Fibroblast of villous mesenchyme (primary cell): ENCODE measurements around the gene ZDHHC24. TPM values are rescaled to one million over a fixed set of nuclear protein-coding genes. Genes with fewer than 3 reads are reported as not detected.
"Not testable (repeated sequence)": the region's sequence is repeated elsewhere in the genome, so short reads cannot be mapped to it uniquely, and the experiment has no call there.

Experiments
- DNase-seq: peaks from one replicate; pipeline ENCODE4 v3.0.0-alpha.2; 2010; ENCODE audit warnings: low read depth
- H3K4me3 ChIP-seq: 2 replicates; pipeline ENCODE4 v1.5.1; 2011; ENCODE audit warnings: low read depth, mild to moderate bottlenecking, low read length
- CTCF ChIP-seq: IDR thresholded peaks from 2 replicates; pipeline ENCODE4 v1.5.1; 2012; ENCODE audit warnings: low read depth, mild to moderate bottlenecking, low read length; ENCODE audit not compliant: insufficient read depth
- total RNA-seq: library from RNA; depleted of rRNA; stranded (reverse); fragments of >200 nt; gene quantifications from 2 replicates; pipeline ENCODE4 v1.2.3, GENCODE V29; 2012

ZDHHC24 gene
- total RNA-seq, 1 donor: 9.5 TPM

GRCh38 chr11:66589996-66590675, 44.3 kb upstream of the ZDHHC24 start:
- no peak for DNase-seq
- no peak overlapping the region for H3K4me3 ChIP-seq
- no peak for TF ChIP-seq CTCF

GRCh38 chr11:66589315-66589714, 43.5 kb upstream of the ZDHHC24 start:
- not testable (repeated sequence) for DNase-seq, H3K4me3 ChIP-seq

GRCh38 chr11:66586136-66586535, 40.3 kb upstream of the ZDHHC24 start:
- TF ChIP-seq CTCF: no peak
- H3K4me3 ChIP-seq: no peak overlapping the region
- no peak for DNase-seq

GRCh38 chr11:66585447-66585846, 39.6 kb upstream of the ZDHHC24 start:
- not testable (repeated sequence) for H3K4me3 ChIP-seq, DNase-seq

GRCh38 chr11:66582565-66583147, 36.8 kb upstream of the ZDHHC24 start:
- not testable (repeated sequence) for DNase-seq, H3K4me3 ChIP-seq

GRCh38 chr11:66581261-66581660, 35.4 kb upstream of the ZDHHC24 start:
- no peak overlapping the region for H3K4me3 ChIP-seq
- no peak for DNase-seq
- TF ChIP-seq CTCF: no peak

- peak; percentile 47 for DNase-seq
- H3K4me3 ChIP-seq: no peak overlapping the region
- no peak for TF ChIP-seq CTCF
These were observed 35.0 kb upstream of the ZDHHC24 start for GRCh38 chr11:66580803-66581202.

GRCh38 chr11:66579017-66579606, 33.3 kb upstream of the ZDHHC24 start:
- DNase-seq: peak; percentile 75
- no peak overlapping the region for H3K4me3 ChIP-seq
- TF ChIP-seq CTCF: peak; percentile 84
